ENCODE data around the gene ATP10D.

The ATP10D gene

DNA sequence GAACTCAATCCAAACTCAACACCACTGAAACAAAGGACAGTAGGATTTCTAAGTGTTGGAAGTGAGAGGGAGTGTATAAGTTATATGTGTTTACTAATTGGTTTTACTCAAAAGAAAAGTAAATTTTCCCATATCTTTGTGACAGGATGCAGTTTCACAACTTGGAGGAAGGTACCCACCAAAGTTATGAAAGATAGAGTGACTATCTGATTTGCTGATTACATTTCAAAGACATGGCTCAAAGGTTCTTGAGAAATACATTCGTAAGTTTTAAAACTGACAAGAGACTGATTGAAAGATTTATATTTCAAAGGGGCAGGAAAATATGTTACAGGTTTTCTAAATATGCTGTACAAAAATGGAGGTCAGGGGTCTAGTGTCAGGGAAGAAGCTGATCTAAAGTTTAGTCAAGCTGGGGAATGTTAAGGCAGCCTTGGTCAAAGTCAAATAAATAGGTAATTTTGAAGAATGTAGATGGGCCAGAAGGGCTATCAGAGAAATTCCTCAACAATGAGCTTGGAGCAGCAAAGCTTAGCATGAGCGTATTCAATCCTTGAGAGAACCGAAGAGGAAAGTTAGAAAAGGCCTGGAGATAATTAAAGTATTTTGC lies 11.8 kb upstream of the ATP10D start:
- ATAC-seq = no peak
- TF ChIP-seq, protein P1, sequence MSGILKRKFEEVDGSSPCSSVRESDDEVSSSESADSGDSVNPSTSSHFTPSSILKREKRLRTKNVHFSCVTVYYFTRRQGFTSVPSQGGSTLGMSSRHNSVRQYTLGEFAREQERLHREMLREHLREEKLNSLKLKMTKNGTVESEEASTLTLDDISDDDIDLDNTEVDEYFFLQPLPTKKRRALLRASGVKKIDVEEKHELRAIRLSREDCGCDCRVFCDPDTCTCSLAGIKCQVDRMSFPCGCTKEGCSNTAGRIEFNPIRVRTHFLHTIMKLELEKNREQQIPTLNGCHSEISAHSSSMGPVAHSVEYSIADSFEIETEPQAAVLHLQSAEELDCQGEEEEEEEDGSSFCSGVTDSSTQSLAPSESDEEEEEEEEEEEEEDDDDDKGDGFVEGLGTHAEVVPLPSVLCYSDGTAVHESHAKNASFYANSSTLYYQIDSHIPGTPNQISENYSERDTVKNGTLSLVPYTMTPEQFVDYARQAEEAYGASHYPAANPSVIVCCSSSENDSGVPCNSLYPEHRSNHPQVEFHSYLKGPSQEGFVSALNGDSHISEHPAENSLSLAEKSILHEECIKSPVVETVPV (CRISPR knock-in tag; IDR thresholded peaks at IDR 0.05) = no peak
- TF ChIP-seq PPARA (CRISPR knock-in tag; IDR thresholded peaks at IDR 0.05; ENCODE audit: borderline replicate concordance) (no peak), ESRRG (CRISPR knock-in tag; IDR thresholded peaks at IDR 0.05) (no peak), TCF4 (CRISPR knock-in tag; IDR thresholded peaks at IDR 0.05; ENCODE audit: borderline replicate concordance) (no peak), ZFP3 (CRISPR knock-in tag; IDR thresholded peaks at IDR 0.05) (no peak), ZNF565 (CRISPR knock-in tag; conservative IDR thresholded peaks at IDR 0.05; ENCODE audit: low read depth) (no peak), TOX (CRISPR knock-in tag; IDR thresholded peaks at IDR 0.05; ENCODE audit: borderline replicate concordance) (no peak), ZFP30 (CRISPR knock-in tag; IDR thresholded peaks at IDR 0.05) (no peak), SNAI2 (CRISPR knock-in tag; IDR thresholded peaks at IDR 0.05) (no peak), CSDC2 (CRISPR knock-in tag; IDR thresholded peaks at IDR 0.05) (no peak), ZC3H10 (CRISPR knock-in tag; IDR thresholded peaks at IDR 0.05) (no peak)
- TF ChIP-seq, protein P2, sequence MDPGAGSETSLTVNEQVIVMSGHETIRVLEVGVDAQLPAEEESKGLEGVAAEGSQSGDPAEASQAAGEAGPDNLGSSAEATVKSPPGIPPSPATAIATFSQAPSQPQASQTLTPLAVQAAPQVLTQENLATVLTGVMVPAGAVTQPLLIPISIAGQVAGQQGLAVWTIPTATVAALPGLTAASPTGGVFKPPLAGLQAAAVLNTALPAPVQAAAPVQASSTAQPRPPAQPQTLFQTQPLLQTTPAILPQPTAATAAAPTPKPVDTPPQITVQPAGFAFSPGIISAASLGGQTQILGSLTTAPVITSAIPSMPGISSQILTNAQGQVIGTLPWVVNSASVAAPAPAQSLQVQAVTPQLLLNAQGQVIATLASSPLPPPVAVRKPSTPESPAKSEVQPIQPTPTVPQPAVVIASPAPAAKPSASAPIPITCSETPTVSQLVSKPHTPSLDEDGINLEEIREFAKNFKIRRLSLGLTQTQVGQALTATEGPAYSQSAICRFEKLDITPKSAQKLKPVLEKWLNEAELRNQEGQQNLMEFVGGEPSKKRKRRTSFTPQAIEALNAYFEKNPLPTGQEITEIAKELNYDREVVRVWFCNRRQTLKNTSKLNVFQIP (CRISPR knock-in tag; IDR thresholded peaks at IDR 0.05; ENCODE audit: borderline replicate concordance, low read depth) = no peak
- TF ChIP-seq, protein P3, sequence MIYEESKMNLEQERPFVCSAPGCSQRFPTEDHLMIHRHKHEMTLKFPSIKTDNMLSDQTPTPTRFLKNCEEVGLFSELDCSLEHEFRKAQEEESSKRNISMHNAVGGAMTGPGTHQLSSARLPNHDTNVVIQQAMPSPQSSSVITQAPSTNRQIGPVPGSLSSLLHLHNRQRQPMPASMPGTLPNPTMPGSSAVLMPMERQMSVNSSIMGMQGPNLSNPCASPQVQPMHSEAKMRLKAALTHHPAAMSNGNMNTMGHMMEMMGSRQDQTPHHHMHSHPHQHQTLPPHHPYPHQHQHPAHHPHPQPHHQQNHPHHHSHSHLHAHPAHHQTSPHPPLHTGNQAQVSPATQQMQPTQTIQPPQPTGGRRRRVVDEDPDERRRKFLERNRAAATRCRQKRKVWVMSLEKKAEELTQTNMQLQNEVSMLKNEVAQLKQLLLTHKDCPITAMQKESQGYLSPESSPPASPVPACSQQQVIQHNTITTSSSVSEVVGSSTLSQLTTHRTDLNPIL (CRISPR knock-in tag; IDR thresholded peaks at IDR 0.05; ENCODE audit: low read depth) = no peak
- TF ChIP-seq, protein P4, sequence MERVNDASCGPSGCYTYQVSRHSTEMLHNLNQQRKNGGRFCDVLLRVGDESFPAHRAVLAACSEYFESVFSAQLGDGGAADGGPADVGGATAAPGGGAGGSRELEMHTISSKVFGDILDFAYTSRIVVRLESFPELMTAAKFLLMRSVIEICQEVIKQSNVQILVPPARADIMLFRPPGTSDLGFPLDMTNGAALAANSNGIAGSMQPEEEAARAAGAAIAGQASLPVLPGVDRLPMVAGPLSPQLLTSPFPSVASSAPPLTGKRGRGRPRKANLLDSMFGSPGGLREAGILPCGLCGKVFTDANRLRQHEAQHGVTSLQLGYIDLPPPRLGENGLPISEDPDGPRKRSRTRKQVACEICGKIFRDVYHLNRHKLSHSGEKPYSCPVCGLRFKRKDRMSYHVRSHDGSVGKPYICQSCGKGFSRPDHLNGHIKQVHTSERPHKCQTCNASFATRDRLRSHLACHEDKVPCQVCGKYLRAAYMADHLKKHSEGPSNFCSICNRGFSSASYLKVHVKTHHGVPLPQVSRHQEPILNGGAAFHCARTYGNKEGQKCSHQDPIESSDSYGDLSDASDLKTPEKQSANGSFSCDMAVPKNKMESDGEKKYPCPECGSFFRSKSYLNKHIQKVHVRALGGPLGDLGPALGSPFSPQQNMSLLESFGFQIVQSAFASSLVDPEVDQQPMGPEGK (CRISPR knock-in tag; IDR thresholded peaks at IDR 0.05; ENCODE audit: borderline replicate concordance) = no peak

DNA sequence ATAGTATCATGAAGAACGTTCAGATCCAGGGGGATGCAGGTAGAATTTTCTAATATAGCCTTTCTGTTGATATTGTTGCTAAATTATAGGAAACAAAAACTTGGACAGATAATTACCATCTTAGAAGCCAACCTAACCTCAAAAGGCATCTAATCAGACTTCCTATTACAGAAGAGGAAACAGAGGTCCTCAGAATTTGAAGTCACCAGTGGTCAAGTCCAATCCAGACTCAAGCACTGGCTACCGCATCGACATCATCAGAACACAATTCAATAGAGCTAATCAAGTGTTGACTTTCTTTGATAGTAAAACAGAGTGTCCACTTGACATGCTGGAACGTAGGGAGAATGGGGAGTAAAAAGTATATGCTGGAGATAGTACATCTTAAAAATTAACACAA lies 10.3 kb upstream of the ATP10D start:
- TF ChIP-seq OSR1 (CRISPR knock-in tag; IDR thresholded peaks at IDR 0.05) (no peak), BACH2 (CRISPR knock-in tag; IDR thresholded peaks at IDR 0.05; ENCODE audit: borderline replicate concordance) (no peak), CSDC2 (CRISPR knock-in tag; IDR thresholded peaks at IDR 0.05) (no peak), PPARA (CRISPR knock-in tag; IDR thresholded peaks at IDR 0.05; ENCODE audit: borderline replicate concordance) (no peak), TOX (CRISPR knock-in tag; IDR thresholded peaks at IDR 0.05; ENCODE audit: borderline replicate concordance) (no peak), ISL1 (CRISPR knock-in tag; IDR thresholded peaks at IDR 0.05) (no peak), GLIS3 (CRISPR knock-in tag; IDR thresholded peaks at IDR 0.05) (no peak), RARB (CRISPR knock-in tag; IDR thresholded peaks at IDR 0.05) (no peak), ESRRG (CRISPR knock-in tag; IDR thresholded peaks at IDR 0.05) (no peak), ARNTL (CRISPR knock-in tag; IDR thresholded peaks at IDR 0.05; ENCODE audit: borderline replicate concordance, low read depth) (no peak), ZFP3 (CRISPR knock-in tag; IDR thresholded peaks at IDR 0.05) (no peak), ZC3H10 (CRISPR knock-in tag; IDR thresholded peaks at IDR 0.05) (no peak)
- TF ChIP-seq, protein P1 (CRISPR knock-in tag; IDR thresholded peaks at IDR 0.05) = no peak
- TF ChIP-seq, protein P2 (CRISPR knock-in tag; IDR thresholded peaks at IDR 0.05; ENCODE audit: borderline replicate concordance, low read depth) = no peak
- no peak for ATAC-seq

Measured in SK-N-SH treated with all-trans-retinoic acid at 6 μM for 48 hours (cell line).